ENCODE data around the gene ASAP3.
"Not testable (repeated sequence)": the region's sequence is repeated elsewhere in the genome, so short reads cannot be mapped to it uniquely, and the experiment has no call there.

The ASAP3 gene

DNA sequence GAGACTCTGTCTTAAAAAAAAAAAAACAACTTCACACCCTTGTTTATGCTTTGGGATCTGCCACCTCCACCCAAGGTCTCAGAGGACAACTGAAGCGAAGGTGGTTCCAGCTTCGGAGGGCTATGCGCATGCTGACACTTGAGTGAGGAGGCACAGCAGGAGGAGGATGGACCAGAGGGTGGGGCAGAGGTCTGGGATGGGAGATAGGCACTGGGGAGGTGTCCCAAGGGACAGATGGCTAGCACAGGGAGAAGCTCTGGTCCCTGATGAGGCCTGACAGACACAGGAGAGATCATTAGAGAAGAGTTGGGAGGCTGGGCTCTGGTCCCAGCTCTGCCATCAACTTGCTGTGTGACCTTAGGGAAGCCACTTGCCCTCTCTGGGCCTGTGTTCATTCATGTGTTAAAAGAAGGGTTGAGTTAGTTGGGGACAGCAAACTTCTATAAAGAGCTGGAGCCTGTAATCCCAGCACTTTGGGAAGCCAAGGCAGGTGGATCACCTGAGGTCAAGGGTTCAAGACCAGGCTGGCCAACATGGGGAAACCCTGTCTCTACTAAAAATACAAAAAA, 30.2 kb upstream of the ASAP3 start:
- DNase-seq (ENCODE audit: low read depth in 2 of 2) = no peak

DNA sequence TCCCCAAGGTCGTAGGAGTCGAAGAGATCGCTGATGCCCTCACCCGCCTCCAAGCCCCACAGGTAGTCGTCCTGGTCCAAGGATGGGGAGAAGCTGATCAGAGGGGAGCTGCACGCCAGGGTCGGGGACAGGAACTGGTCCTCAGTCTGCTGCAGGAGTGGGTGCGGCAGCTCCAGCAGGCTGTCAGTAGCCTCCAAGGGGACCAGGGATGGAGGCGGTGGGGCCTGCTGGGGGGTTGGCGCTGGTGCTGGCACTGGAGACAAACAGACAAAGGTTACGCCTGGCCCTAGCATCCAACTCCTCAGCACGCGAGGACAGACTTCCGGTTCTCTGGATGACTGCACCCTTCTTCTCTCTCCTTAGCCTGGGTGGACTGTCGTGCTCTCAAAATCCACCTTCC, 25.9 kb upstream of the ASAP3 start:
- DNase-seq (ENCODE audit: low read depth in 2 of 2) = no peak

DNA sequence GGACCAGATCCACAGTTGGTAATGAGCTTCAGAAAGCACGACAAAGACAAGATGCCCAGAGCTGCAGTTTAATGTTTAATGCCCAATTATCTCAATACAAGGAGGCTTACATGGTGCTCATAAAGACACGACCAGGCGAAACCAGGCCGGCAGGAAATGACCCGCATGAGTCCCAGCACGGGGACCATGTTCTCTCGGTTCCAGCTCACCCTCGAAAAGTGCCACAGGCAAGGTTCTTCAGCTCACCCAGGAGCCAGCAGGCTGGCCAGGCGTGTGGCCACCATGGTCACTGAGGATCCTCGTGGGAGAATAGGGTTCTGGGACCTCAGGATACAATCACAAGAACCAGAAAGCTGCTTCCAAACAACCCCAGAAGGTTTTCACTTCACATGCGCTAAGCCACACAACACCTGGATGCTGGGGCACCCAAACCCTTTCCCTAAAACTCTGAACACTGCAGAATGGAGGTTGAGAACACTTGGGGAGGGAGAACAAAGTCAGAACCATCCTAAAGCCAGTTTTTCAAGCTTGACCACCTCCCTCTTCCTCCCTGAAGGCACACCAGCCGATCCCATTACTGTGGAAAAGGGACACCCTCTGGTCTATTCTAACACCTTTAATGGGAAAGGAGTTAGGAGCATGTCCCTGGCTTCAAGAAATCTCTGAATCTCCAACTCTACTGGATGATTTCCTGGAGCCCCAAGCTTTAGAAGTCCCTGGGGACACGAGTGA, 22.6 kb upstream of the ASAP3 start:
- DNase-seq (ENCODE audit: low read depth in 2 of 2) = no peak

DNA sequence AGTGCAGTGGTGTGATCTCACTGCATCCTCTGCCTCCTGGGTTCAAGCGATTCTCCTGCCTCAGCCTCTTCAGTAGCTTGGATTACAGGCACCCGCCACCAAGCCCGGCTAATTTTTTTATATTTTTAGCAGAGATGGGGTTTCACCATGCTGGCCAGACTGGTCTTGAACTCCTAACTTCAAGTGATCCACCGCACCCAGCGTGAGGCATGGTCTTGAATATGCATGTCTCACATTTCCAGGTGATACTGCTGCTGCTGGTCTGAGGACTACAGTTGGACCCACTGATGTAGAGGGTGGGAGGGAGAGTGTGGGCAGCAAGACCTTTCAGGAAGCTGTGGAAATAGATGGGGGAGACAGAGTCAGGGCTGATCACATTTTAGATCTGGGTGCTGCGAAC, 21.9 kb upstream of the ASAP3 start:
- DNase-seq (ENCODE audit: low read depth in 2 of 2) = no peak

DNA sequence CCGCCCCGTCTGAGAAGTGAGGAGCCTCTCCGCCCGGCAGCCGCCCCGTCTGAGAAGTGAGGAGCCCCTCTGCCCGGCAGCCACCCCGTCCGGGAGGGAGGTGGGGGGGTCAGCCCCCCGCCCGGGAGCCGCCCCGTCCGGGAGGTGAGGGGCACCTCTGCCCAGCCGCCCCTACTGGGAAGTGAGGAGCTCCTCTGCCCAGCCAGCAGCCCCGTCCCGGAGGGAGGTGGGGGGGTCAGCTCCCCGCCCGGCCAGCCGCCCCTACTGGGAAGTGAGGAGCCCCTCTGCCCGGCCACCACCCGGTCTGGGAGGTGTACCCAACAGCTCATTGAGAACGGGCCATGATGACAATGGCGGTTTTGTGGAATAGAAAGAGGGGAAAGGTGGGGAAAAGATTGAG, 20.2 kb upstream of the ASAP3 start:
- not testable (repeated sequence) for DNase-seq (ENCODE audit: low read depth in 2 of 2)

DNA sequence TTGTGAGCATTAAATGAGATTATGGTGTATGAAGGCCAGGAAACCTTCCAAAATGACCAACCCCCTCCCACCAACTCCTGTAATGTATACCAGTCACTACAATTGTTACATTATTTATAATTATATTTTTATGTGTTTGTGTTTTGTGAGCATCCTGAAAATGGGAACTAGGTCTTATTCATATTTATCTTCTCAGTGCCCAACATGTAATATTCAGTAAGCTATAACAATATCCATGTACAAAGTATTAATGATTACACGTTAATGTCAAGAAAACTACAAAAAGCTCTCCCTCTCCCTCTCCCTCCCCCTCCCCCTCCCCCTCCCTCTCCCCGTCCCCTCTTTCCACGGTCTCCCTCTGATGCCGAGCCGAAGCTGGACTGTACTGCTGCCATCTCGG, 19.0 kb upstream of the ASAP3 start:
- DNase-seq (ENCODE audit: low read depth in 2 of 2) = no peak

DNA sequence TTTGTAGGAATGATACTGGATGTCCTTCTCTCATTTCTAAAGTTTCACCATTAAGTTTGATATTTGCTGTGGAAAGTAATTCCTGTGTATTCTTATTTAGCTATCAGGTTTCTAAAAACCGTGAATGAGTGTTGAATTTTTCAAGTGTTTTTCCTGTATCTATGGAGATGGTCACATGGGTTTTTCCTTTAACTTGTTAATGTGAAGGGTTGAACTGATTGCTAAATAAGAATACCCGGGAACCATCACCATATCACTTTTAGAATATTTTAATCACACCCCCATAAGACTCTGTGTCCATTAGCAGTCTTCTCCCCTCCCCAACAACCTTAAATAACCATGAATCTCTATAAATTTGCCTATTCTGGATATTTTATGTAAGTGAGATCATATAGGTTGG, 16.5 kb upstream of the ASAP3 start:
- no peak for DNase-seq (ENCODE audit: low read depth in 2 of 2)

DNA sequence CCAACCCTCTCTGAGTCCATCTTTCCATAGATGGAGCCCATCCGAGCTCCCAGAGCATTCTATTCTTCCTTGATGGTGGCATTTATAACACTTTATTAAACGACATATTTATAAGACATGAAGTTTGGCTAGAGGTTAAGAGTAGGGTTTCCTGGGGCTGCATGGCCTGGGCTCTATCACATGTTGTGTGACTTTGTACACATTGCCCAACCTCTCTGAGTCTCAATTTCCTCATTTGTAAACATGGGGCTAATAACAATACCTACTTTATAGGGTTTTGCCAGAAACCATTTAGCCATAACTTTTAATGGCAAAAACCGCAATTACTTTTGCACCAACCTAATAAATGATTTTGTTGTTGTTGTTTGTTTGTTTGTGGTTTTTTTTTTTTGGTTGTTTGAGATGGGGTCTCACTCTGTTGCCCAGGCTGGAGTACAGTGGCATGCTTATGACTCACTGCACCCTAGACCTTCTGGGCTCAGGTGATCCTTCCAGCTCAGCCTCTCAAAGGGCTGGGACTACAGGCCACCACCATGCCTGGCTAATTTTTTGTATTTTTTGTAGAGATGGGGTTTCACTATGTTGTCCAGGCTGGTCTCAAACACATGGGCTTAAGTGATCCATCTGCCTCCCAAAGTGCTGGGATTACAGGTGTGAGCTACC, 13.9 kb upstream of the ASAP3 start:
- no peak for DNase-seq (ENCODE audit: low read depth in 2 of 2)

DNA sequence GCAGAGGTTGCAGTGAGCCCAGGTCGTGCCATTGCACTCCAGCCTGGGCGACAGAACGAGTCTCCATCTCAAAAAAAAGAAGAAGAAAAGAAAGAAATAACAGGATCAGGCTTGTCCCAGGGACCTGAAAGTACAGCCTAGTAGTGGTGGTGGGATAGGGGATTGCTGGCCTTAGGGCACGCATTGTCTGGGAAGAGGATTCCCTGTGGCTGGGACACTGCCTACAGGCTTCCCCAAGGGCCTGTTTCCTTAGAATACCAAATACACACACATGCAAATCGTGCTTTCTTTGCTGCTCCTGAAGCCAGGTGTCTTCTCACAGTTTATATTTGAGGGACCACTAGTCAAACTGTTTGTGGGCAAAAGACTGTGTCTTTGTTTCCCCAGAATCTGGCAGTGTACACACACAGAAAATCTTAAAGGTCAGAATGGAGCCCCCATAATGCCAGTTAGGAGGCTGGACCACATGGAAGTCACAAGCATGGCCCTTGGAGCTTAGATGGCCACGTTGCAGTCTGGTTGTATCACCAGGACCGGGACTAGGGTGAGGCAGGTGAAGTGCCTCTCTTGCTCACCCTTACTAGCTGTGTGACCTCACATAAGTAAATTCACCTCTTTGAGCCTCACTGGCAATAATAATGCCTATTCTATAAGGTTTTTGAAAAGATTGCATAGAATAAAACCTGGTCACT, 12.7 kb upstream of the ASAP3 start:
- DNase-seq (ENCODE audit: low read depth in 2 of 2) = no peak

DNA sequence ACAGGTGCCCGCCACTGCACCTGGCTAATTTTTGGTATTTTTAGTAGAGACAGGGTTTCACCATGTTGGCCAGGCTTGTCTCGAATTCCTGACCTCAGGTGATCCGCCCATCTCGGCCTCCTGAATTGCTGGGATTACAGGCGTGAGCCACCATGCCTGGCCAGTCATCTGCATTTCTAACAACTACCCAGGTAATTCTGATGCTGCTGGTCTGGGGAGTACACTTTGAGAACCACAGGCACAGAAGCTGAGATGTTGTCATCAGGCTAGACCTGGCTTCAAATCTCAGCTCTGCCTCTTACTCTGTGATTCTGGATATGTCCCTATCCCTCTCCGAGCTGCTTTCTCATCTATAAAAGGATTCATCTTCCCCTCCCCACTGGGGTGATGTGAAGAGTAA, 10.9 kb upstream of the ASAP3 start:
- not testable (repeated sequence) for DNase-seq (ENCODE audit: low read depth in 2 of 2)

DNA sequence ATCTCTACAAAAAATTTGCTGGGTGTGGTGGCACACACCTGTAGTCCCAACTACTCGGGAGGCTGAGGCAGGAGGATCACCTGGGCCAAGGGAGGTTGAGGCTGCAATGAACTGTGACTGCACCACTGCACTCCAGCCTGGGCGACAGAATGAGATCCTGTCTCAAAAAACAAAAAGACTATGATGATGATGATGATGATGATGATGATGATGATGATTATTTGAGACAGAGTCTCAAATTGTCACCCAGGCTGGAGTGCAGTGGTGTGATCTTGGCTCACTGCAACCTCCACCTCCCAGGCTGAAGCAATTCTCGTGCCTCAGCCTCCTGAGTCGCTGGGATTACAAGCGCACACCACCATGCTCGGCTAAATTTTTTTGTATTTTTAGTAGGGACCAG, 8.8 kb upstream of the ASAP3 start:
- not testable (repeated sequence) for DNase-seq (ENCODE audit: low read depth in 2 of 2)

DNA sequence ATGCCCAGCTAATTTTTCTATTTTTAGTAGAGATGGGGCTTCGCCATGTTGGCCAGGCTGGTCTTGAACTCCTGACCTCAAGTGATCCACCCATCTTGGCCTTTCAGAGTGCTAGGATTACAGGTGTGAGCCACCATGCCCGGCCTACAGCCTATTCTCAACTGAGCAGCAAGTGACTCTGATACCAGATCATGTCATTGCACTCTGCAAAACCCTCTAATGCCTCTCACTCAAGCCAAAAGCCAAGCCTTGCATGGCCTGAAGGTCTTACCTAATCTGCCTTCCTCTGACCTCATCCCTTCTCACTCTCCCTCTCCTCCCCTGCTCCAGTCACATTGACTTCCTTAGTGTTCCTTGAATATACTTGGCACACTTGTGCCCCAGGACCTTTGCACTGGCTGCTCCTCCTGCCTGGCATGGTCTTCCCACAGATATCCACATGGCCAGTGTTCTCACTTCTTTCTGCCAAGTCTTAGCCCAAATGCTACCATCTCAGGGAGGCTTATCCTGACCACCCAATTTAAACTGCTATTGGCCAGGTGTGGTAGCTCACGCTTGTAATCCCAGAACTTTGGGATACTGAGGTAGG, 8.2 kb upstream of the ASAP3 start:
- DNase-seq (ENCODE audit: low read depth in 2 of 2) = no peak

DNA sequence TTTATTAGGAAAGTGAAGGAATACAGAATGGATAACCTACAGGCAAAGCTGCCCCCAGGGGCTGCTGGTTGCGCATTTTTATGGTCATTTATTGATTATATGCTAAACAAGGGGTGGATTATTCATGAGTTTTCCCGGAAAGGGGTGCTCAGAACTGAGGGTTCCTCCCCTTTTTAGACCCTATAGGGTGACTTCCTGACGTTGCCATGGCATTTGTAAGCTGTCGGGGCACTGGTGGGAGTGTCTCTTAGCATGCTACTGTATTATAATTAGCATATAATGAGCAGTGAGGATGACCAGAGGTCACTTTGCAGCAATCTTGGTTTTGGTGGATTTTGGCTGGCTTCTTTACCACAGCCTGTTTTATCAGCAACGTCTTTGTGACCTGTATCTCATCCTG, 5.9 kb upstream of the ASAP3 start:
- DNase-seq (ENCODE audit: low read depth in 2 of 2) = no peak

DNA sequence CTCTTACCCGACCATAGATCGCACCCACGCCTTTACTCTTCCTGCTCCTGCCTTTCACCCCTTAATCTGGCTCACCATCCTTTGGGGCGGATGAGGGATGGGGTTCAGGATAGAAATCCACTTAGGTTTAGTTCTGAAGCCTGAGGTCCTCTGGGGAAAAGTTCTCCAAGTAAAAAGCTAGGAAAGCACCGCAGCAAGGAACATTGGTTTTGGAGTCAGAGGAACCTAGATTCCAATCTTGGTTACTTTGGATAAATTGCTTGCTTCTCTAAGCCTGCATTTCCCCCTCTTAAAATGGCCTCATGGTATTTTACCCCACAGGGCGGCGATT, 988 bp upstream of the ASAP3 start:
- no peak for DNase-seq (ENCODE audit: low read depth in 2 of 2)

DNA sequence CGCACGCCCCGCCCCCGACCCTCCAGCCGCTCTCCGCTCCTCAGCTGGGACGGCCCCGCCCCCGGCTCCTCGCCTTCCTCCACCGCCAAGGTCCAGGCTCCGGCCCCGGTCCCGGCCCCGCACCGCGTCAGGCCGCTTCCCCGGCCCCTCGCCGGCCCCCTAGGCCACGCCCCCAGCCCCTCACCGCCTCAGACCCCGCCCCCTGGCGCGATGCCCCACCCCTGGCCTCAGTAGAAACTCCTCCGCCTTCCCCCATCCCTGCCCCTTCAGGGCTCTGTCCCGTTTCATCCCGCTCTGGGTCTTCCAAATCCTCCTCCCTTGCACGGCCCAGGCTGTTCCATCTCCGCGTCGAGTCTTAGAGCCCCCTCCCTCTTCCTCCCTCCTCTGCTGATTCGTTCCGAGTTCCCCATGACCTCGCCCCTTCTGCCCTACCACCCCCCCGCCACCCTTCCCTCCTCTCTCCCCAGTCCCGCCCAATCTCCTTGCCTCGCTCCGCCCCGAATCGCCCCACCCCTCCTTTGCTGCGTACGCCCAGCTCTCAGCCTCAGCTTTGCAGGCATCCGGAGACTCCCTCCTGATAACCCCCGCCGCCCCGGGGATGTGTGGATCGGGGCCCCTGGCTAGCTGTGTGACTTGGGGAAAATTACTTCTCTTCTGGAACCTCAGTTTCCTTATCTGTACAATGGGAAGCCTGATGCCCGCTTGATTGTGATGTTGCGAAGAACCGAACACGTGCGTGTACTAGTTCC, 448 bp upstream of the ASAP3 start:
- peak; percentile 84 to 86 for DNase-seq (ENCODE audit: low read depth in 2 of 2)

DNA sequence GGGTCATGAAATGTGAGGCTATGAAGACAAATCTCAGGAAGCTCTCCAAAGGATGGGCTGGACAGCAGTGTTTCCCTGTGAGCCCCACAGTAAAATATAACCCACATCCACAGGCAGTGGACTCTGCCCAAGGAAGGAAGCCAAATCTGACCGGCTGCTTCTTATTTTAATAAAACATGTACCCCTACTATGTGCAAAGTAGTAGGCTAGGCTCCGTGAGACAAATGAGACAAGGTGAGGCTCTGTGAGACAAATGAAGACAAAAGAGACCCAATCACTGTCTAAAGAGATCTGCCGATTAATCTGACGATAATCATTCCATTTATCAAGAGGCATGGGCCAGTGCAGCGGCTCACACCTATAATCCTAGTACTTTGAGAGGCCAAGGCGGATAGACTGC, 2.1 kb downstream of the ASAP3 start:
- DNase-seq (ENCODE audit: low read depth in 2 of 2) = no peak

DNA sequence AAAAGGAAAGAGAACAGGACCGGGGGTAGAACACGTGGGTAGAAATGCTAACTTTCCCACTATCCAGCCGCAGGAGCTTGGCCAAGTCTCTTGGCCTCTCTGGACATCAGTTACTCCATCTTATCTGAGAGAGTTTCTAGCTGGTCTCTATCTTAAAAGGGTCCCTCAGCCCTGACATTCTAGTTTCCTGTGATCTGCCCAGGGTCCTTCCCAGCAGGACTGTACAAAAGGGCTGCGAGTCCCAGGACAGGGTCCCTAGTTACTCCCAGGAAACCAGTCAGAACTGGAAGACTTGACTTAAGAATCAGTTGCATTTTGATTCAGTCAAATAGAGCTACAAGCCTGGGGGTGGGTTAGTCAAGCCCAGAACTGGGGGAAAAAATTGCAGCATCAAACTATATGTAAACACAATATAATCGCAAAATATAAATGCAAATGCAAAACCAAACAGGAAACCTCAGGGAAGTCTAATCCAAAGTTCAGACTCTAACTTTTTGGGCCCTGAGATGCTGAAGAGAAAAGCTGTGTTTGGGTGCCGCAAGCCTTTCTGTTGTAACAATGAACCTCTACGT, 2.9 kb downstream of the ASAP3 start:
- DNase-seq (ENCODE audit: low read depth in 2 of 2) = no peak

DNA sequence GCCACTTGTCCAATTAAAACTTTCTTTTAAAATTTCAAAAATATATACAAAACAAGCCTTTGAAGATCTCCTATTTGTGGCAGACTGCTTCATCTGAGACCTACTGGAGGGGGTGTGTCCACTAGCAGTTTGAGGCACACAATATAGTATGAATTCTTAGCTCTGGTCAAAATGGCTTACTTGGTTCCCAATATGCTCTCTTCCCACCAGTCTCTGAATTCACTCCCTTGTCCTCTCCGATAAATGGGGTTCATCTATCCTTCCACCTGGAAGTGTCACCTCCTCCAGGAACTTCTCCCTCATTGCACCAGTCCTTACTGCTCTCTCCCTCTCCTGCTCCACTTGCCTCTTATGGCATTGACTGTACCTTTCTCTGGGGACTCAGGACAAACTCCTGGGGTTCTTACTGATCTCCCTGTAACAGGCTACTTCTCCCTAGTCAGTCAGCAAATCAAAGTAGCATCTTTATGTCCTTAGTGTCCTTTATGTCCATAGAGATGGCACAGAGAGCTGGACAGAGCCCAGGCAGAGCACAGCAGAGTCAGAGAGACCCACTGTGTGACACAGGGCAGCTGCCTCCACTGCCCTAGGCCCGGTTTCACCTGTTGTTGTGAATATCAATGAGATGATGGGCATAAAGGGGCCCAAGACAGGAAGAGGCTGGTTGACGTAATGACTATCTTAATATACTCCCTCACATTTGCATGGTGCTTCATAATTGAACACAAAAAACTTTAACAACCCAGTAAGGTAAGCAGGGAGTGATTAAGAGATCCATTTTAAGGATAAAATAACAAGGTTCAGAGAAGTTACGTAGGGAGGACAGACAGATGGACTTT, 3.6 kb downstream of the ASAP3 start:
- no peak for DNase-seq (ENCODE audit: low read depth in 2 of 2)

DNA sequence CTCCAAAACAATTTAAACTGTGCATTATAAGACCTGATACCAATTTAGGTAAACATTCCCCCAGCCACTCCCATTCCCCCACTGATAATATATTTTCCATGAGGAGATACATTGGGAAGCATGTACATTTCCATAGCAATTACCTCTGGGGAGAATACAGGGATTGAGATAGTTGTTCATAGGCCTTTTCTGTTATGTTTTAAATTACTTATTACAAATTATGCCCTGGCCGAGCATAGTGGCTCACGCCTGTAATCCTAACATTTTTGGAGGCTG, 4.4 kb downstream of the ASAP3 start:
- no peak for DNase-seq (ENCODE audit: low read depth in 2 of 2)

DNA sequence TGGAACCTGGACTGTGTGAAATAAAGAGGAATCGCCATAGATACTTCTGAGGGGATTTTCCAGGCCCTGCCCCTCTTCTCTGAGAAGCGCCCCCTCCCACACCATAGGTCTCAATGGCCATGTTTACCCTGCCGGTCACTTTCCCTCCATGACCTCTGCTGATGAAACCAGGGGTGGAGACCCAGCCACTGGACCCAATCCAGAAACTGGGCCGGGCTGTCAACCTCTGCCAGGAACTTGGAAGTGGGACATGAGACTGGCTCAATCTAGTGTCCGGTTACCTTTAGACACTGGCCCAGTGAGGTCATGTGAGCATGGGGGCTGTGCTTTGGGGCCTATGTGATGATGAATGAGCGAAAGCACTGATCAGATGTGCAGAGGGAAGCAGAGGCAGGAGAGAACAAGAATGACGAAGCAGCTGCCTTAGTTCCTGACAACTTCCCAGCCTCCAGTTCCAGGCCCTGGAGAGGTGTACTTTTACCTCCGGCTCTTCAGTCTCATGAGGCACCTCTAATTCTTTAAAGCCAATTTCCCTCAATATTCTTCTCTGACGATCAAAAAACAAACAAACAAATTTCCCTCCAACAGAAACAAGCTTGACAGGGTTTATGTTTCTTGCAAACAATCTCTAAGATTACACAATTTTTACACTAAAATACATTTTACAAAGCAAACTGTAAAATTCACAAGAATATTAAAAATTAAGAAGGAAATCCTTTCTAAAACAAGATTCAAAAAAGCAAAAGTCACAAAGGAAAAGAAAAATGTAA, 4.9 kb downstream of the ASAP3 start:
- DNase-seq (ENCODE audit: low read depth in 2 of 2) = no peak
